Mesenchymal stem cell (in vitro differentiated cells and primary cell): ENCODE data around the gene SSU72.

Experiments used
- DNase-seq: peaks from one replicate; pipeline ENCODE4 v3.0.0-alpha.2; 2013
- H2AFZ ChIP-seq: one replicate; pipeline ENCODE4 v1.6.1; 2013; ENCODE audit warnings: low read depth, mild to moderate bottlenecking, control low read depth, inconsistent platforms, low read length, moderate library complexity
- H2AK5ac ChIP-seq: 2 replicates; pipeline ENCODE4 v1.6.1; 2013; ENCODE audit warnings: low read length, moderate library complexity, mild to moderate bottlenecking, inconsistent platforms; ENCODE audit not compliant: severe bottlenecking
- H2BK120ac ChIP-seq: one replicate; pipeline ENCODE4 v1.6.1; 2013; ENCODE audit warnings: low read depth, mild to moderate bottlenecking, inconsistent platforms, low read length, moderate library complexity
- H2BK12ac ChIP-seq, 2 experiments: one replicate each; pipeline ENCODE4 v1.6.1; 2013; ENCODE audit warnings: inconsistent platforms in 2 of 2, low read length in 2 of 2, mild to moderate bottlenecking in 2 of 2, moderate library complexity in 2 of 2, control low read depth in 1 of 2
- H2BK15ac ChIP-seq: one replicate; pipeline ENCODE4 v1.6.1; 2013; ENCODE audit warnings: mild to moderate bottlenecking, low read depth, inconsistent platforms; ENCODE audit not compliant: poor library complexity, severe bottlenecking
- H2BK5ac ChIP-seq: 2 replicates; pipeline ENCODE4 v1.6.1; 2013; ENCODE audit warnings: low read depth, mild to moderate bottlenecking, low read length, control low read depth, inconsistent platforms; ENCODE audit not compliant: poor library complexity, severe bottlenecking
- H3K14ac ChIP-seq, 2 experiments: one replicate each; pipeline ENCODE4 v1.6.1; 2013; ENCODE audit warnings: inconsistent platforms in 2 of 2, low read length in 2 of 2, control low read depth in 1 of 2, mild to moderate bottlenecking in 1 of 2, moderate library complexity in 1 of 2
- H3K18ac ChIP-seq, 2 experiments: one replicate each; pipeline ENCODE4 v1.6.1; 2013; ENCODE audit warnings: inconsistent platforms in 2 of 2, low read length in 2 of 2, control low read depth in 1 of 2, low read depth in 1 of 2, mild to moderate bottlenecking in 1 of 2
- H3K23ac ChIP-seq, 2 experiments: one replicate each; pipeline ENCODE4 v1.6.1; 2013; ENCODE audit warnings: inconsistent platforms in 2 of 2, low read length in 2 of 2, mild to moderate bottlenecking in 2 of 2, moderate library complexity in 2 of 2, control low read depth in 1 of 2
- H3K27ac ChIP-seq: 2 replicates; pipeline ENCODE4 v1.5.1; 2013; ENCODE audit warnings: mild to moderate bottlenecking, moderate library complexity, low read length, control low read depth, inconsistent platforms; ENCODE audit not compliant: poor library complexity, severe bottlenecking
- H3K27me3 ChIP-seq, 2 experiments: 2 replicates each; pipeline versions ENCODE4 v1.6.1 to v1.7.0; 2013; ENCODE audit warnings: low read length in 2 of 2, mild to moderate bottlenecking in 2 of 2, moderate library complexity in 2 of 2, control low read depth in 1 of 2, inconsistent platforms in 1 of 2; ENCODE audit not compliant: control insufficient read depth in 1 of 2, insufficient read depth in 1 of 2
- H3K36me3 ChIP-seq, 2 experiments: 2 replicates each; pipeline versions ENCODE4 v1.6.1 to v1.7.0; 2013; ENCODE audit warnings: low read length in 2 of 2, control low read depth in 1 of 2, inconsistent platforms in 1 of 2, low read depth in 1 of 2, mild to moderate bottlenecking in 1 of 2; ENCODE audit not compliant: insufficient read depth in 2 of 2, control insufficient read depth in 1 of 2
- H3K4ac ChIP-seq, 2 experiments: one replicate each; pipeline ENCODE4 v1.6.1; 2013; ENCODE audit warnings: inconsistent platforms in 2 of 2, low read length in 2 of 2, mild to moderate bottlenecking in 2 of 2, moderate library complexity in 2 of 2, control low read depth in 1 of 2, low read depth in 1 of 2
- H3K4me1 ChIP-seq: 2 replicates; pipeline ENCODE4 v1.6.1; 2013; ENCODE audit warnings: low read depth, low read length, control low read depth; ENCODE audit not compliant: control insufficient read depth, insufficient read depth
- H3K4me2 ChIP-seq: 2 replicates; pipeline ENCODE4 v1.6.1; 2013; ENCODE audit warnings: low read length, mild to moderate bottlenecking, inconsistent platforms; ENCODE audit not compliant: poor library complexity, severe bottlenecking
- H3K4me3 ChIP-seq, 2 experiments: 2 replicates each; pipeline versions ENCODE4 v1.5.1 to v1.7.0; 2013; ENCODE audit warnings: low read length in 2 of 2, mild to moderate bottlenecking in 2 of 2, control low read depth in 1 of 2, low read depth in 1 of 2; ENCODE audit not compliant: insufficient read depth in 1 of 2
- H3K79me1 ChIP-seq: replicated peaks from 2 replicates; pipeline ENCODE4 v1.6.1; 2013; ENCODE audit warnings: mild to moderate bottlenecking, control low read depth, low read length, inconsistent platforms; ENCODE audit not compliant: poor library complexity, severe bottlenecking
- H3K9ac ChIP-seq: 2 replicates; pipeline ENCODE4 v1.7.0; 2013; ENCODE audit warnings: mild to moderate bottlenecking, low read length, moderate library complexity
- H3K9me3 ChIP-seq: 2 replicates; pipeline ENCODE4 v1.7.0; 2013; ENCODE audit warnings: mild to moderate bottlenecking, low read length; ENCODE audit not compliant: control insufficient read depth
- H4K8ac ChIP-seq: one replicate; pipeline ENCODE4 v1.6.1; 2013; ENCODE audit warnings: inconsistent platforms, mild to moderate bottlenecking, low read length, moderate library complexity
- H4K91ac ChIP-seq: one replicate; pipeline ENCODE4 v1.6.1; 2013; ENCODE audit warnings: mild to moderate bottlenecking, low read length, inconsistent platforms
- WGBS: methylation state at CpG from one replicate; pipeline ENCODE4 v1.1.7; 2013; ENCODE audit warnings: mixed read lengths; 5-methylcytosine and 5-hydroxymethylcytosine counted together

Gene SSU72

GRCh38 chr1:1601564-1602303 is 27.1 kb upstream of the SSU72 start:
- WGBS, result 94% methylated on average over 15 of the region's 15 CpGs
- no peaks in the 10 kb centered on the region for H3K9me3 ChIP-seq

DNA sequence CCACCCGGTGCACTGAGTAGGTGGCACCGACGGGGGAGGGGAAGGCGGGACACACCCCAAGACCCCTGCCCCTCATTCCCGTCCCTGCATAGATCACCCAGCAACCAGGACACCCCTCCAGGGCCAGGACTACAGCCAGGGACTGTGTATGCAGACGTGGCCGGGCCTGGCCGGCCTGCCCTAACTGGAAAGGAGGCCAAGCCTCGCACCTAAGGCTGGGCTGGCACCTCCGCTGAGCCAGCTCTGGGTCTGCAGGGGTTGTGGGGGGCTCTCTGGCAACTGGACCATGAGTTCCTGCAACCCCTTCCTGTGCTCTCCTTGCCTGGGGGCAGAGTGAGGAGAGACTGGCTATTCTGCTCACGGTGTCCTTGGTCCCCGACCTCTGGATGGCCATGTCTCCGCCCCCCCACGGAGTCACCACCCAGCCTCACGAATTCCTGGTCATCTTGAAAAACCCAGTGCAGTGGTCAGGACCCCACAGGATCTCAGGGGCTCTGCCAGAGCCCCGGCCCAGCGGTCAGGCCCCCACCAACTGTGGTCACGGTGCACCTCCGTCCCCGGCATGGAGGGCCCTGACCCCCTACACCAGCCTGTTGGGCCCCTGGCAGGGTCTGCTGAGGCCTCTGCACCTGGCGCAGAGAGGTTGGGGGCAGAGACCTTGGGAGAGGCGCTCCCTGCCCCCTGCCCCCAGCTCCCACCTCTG is 26.3 kb upstream of the SSU72 start:
- DNase-seq, result no peak
- Histone ChIP-seq H2BK12ac (no peak overlapping the region), H3K4me1 (peaks cover 36% of the 10 kb centered on the region), H2BK15ac (peak overlapping the region; percentile 74), H4K91ac (no peak overlapping the region), H3K36me3 (peaks cover 0 to 3% of the 10 kb centered on the region in 2 experiments), H3K23ac (peak overlapping the region in 1 of 2 experiments; percentile 86), H3K27me3 (peaks cover 67 to 69% of the 10 kb centered on the region in 2 experiments), H3K14ac (no peak overlapping the region), H3K4ac (no peak overlapping the region), H3K4me3 (peak overlapping the region in 1 of 2 experiments; percentile 75), H2BK5ac (no peak overlapping the region), H2AFZ (no peak overlapping the region), H3K79me1 (no peaks in the 10 kb centered on the region), H3K4me2 (no peak overlapping the region), H3K18ac (no peak overlapping the region), H3K27ac (no peak overlapping the region), H3K9me3 (no peaks in the 10 kb centered on the region), H2BK120ac (no peak overlapping the region), H4K8ac (no peak overlapping the region), H3K9ac (no peak overlapping the region), H2AK5ac (no peak overlapping the region)
- whole genome bisulfite sequencing, result 73% methylated on average over 16 of the region's 22 CpGs

More at GRCh38 chr1:1601564-1602303, 27.1 kb upstream of the SSU72 start:
- no peak overlapping the region for H3K14ac ChIP-seq
- no peak overlapping the region for H2BK12ac ChIP-seq
- H3K4me2 ChIP-seq, result no peak overlapping the region
- H4K91ac ChIP-seq, result no peak overlapping the region
- H2BK15ac ChIP-seq, result no peak overlapping the region
- DNase-seq, result no peak
- H2AK5ac ChIP-seq, result no peak overlapping the region
- H4K8ac ChIP-seq, result no peak overlapping the region
- H2BK120ac ChIP-seq, result no peak overlapping the region
- H3K27ac ChIP-seq, result no peak overlapping the region
- H3K4me3 ChIP-seq, result no peak overlapping the region
- no peak overlapping the region for H2BK5ac ChIP-seq
- no peak overlapping the region for H3K4ac ChIP-seq
- H3K4me1 ChIP-seq, result peaks cover 36% of the 10 kb centered on the region
- H3K36me3 ChIP-seq, result peaks cover 0 to 3% of the 10 kb centered on the region in 2 experiments
- H3K9ac ChIP-seq, result no peak overlapping the region
- H3K27me3 ChIP-seq, result peaks cover 60 to 62% of the 10 kb centered on the region in 2 experiments
- H2AFZ ChIP-seq, result no peak overlapping the region
- H3K18ac ChIP-seq, result no peak overlapping the region
- H3K23ac ChIP-seq, result no peak overlapping the region
- H3K79me1 ChIP-seq, result no peaks in the 10 kb centered on the region

GRCh38 chr1:1599935-1600860 is 25.5 kb upstream of the SSU72 start, which contains the start of gene FNDC10:
TSS of gene FNDC10 (minus strand) at chr1:1600135. CDS start at chr1:1600015, 120 bp downstream.
- Histone ChIP-seq H2BK5ac (no peak within 1 kb of the TSS), H2AK5ac (no peak within 1 kb of the TSS), H3K9ac (no peak within 1 kb of the TSS), H3K4ac (no peak within 1 kb of the TSS), H3K27ac (no peak within 1 kb of the TSS), H2BK120ac (no peak within 1 kb of the TSS), H4K91ac (no peak within 1 kb of the TSS), H3K9me3 (no peaks in the 10 kb centered on the region), H3K18ac (peak within 1 kb of the TSS; percentile 34 to 68), H3K27me3 (peaks cover 75 to 77% of the 10 kb centered on the region in 2 experiments), H3K4me3 (peak within 1 kb of the TSS; percentile 49 to 75), H3K4me2 (peak within 1 kb of the TSS; percentile 76), H2BK12ac (peak within 1 kb of the TSS in 1 of 2 experiments; percentile 47), H3K23ac (peak within 1 kb of the TSS in 1 of 2 experiments; percentile 88), H3K14ac (no peak within 1 kb of the TSS), H2AFZ (peak within 1 kb of the TSS; percentile 36), H3K36me3 (peaks cover 0 to 3% of the 10 kb centered on the region in 2 experiments), H4K8ac (peak within 1 kb of the TSS; percentile 46), H2BK15ac (peak within 1 kb of the TSS; percentile 74), H3K79me1 (no peaks in the 10 kb centered on the region), H3K4me1 (peaks cover 36% of the 10 kb centered on the region)
- no peak for DNase-seq
- 10% methylated on average over 46 of the region's 125 CpGs for WGBS
